NOMO-1 treated with DMSO at 0.1 percent for 48 hours (cell line): ENCODE results near the gene COL4A4.
A peak's percentile ranks its signal among the peaks of the same experiment; 100 is the strongest.
"Not testable (repeated sequence)": the region's sequence is repeated elsewhere in the genome, so short reads cannot be mapped to it uniquely, and the experiment has no call there.

Source experiments
- DNase-seq: peaks from one replicate; lab custom pipeline; 2025; ENCODE audit not compliant: unreplicated experiment; lab: John Stamatoyannopoulos, UW

COL4A4 gene

DNA sequence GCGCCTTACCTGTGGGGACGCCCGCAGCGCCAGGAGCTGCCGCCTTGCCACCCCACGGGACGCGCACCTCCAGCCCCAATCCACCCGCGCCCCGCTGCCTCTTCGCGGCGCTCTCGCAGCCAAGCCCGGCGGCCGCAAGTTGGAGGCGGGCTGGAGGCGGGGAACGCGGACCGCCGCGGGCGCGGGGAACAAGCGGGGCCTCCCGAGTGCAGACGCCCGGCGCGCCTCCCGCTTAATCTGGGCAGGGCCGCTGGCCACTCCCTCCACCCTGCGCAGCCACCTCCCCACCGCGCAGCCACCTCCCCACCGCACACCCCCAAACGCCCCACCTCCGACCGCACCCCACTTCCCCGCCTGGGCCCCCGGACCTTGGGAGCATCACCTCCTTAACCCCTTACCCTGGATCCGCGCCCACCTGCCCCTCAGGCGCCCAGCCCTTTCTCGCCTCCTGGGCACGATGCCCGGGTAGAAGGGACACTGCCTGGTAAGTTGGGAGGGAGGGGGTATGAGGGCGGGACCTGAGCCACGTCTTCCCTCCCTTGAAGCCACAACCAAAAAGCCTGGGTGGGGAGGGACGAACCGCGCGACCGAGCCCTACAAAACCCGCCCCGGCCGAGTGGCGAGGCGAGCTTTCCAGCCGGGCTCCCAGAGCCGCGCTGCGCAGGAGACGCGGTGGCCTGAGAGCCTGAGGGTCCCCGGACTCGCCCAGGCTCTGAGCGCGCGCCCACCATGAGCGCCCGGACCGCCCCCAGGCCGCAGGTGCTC, at the start of gene COL4A4, which contains the start of gene COL4A3:
Gene COL4A4 (minus strand): TSS at position 208 of the 765 bp plus-strand sequence. CDS start 16,722 bp downstream, outside the sequence.
Gene COL4A3 (plus strand): TSS at position 627 of the 765 bp plus-strand sequence. CDS start 103 bp downstream, at position 730.
- no peak for DNase-seq

DNA sequence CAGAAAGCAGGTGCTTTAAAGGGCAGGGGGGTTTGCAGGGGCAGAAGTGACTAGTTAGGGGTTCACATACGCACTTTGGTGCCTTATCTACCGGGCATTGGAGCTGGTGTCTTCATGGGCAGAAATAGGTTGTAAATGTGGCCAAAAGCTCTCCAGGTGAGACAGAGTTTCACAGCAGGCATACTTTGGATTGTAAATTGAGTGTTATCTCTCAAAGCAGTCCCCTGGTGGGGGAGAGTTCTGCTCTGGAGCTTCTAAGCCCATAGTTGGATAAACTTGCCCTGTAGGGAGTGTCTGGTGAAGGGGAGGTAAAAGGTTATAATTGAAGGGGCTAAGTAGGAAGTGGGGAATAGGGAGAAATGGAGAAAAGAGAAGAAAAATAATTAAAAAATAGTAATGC, 43.6 kb upstream of the COL4A4 start:
- DNase-seq, result no peak

DNA sequence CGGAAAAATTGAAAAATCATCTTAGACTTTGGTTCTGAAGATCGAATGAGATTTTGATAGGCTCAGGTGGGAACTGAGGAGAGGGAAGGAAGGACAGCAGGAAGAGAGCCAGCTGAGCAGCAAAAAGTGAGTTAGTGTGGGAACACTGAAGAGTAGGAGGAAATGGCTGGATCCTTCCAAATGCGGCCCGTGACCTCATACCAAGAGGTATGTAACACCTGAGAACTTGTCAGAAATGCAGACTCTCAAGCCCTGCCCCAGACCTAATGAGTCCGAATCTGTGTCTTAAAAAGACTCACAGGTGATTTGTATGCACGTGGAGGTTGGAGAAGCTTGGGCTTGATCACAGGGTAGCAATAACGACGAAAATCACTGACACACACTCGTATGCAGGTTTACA, 42.4 kb upstream of the COL4A4 start:
- no peak for DNase-seq

DNA sequence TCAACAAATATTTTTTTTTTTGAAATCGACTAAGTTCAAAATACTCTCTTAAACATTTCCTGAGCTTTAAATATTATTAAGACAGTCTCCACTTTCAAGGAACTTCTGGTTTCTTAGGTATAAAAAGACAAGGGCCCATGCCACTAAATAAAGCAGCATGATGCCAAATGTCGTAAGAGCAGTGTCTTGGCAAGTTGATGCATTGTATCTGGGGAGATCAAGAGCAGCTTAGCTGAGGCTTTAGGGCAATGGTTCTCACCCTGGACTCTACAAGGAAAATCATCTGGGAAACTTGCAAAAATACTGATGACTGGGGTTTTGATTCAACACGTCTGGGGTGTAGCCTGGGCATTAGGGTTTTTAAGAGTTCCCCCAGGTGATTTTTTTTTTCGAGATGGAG, 41.7 kb upstream of the COL4A4 start:
- DNase-seq, result no peak

DNA sequence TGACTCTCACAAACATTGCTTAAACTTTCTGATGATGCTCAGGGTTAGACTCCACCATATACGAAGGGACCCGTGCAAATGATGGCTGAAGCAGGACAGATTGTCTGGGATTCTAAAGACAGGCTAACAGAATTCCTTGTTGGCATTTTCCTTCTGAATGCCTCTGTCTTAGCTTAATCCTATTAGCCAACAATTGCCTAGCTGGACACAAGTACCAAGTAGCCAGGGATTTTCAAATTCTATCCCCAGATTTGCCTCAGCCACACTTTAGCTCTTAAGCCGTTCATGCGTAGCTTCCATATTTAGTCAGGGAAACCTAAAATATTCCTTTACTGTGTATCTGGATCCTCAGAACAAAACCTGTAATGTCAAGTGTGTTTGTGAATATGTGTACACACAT, 40.4 kb upstream of the COL4A4 start:
- DNase-seq, result no peak

DNA sequence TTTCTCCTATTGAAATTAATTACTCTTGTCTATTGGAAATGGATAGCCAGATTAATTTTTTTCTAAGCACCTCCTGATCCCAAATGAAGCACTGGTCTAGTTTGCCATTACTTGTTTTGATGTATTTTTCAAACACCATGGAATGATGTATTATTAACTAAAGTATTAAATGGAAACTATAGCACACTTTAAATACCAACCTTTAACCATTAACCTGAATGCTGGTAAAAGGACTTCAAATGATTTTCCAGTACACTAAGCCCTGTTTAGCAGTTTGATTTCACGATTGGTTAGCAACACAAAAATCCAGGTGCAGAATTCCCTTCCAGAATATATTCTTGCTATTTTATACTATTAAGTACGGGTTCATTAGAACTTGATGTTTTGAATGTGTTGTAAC, 37.8 kb upstream of the COL4A4 start:
- no peak for DNase-seq

DNA sequence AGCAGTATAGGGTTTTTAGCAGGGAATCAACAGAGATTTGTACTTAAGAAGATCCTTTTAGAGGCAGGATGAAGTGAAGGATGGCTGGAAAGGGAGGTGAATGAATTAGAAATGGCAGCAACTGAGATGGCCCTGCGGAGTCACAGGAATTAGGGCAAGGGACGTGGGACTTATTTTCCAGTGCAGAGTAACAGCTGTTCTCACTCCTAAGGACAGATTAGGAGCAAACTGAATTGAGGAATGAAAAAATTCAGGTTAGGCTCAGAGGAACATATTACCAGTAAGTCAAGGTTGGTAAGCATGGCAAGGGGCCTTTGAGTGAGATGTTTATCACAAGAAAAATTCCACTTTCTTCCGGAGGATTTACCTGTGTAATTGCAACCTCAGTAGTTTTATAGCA, 34.9 kb upstream of the COL4A4 start:
- DNase-seq, result no peak

DNA sequence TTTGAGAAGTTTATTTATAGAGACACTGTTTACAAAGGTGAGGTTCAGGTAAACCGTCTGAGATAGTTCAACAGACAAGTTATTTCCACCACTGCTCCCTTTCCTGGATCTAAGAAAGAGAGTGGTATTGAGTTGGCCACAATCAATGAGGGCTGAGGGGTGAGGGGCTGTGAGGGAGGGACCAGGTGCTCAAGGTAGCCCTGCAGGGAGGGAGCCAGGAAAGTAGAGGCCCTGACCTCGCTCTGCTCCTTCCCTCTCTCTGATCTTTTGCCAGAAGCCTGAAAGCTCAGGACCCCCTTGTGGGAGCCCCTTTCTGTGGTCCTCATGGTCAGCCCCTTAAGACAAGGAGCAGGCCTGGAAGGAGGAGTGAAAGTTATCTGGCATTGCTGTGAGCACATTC, 30.2 kb upstream of the COL4A4 start:
- DNase-seq, result no peak

DNA sequence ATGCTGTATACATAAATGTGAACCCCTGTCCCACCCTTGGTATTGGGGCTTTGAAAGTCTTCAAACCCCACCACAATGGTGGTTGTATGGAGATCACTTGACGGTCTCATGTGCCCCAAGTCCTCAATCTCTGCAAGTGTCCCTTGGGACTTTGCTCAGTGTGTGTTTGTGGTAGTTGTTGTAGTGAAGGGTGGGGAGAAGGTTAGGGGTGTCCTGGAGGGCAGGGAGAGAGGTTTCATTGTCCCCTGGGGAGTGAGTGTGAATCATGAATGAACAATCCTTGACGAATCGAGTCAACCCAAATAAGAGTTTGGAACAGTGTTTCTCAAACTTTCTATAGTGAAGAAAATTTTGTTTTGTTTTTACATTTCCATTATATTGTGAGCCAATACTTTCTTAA, 28.5 kb upstream of the COL4A4 start:
- no peak for DNase-seq

DNA sequence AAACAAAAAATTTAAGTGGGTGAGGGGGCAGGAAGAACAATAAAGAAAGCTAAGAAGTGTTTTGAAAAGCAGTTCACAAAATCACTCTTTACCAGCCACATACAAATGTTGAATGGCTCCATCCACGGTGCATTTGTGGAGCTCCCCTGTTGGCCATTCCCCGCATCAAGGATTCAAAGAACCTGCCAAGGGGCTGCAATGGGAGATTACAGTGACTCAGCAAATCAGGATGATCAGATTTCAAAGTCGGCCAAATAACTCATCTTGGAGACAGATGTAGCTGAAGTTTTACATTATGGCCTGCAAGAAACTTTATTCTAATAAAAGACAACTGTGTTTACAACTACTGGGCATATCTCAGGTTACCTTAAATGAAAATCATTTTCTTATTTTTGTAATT, 27.4 kb upstream of the COL4A4 start:
- no peak for DNase-seq

DNA sequence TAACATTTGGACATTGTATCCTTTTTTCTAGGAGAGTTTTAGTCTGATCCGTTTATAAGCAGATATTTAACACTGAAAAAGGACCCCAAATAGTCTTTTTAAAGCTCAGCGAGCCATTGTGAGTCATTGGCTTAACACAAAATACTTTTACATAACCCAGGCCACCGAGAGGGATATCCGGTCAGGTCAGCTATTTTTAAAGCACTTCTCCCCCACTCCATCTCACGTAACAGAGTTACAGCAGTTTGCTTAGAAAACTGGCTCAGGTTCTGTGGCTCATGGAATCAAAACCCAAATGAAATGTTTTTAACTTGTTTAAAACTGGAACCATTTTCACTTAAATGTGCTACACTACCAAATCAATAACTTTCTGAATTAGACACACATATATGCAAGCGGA, 24.3 kb upstream of the COL4A4 start:
- DNase-seq, result peak; percentile 63

DNA sequence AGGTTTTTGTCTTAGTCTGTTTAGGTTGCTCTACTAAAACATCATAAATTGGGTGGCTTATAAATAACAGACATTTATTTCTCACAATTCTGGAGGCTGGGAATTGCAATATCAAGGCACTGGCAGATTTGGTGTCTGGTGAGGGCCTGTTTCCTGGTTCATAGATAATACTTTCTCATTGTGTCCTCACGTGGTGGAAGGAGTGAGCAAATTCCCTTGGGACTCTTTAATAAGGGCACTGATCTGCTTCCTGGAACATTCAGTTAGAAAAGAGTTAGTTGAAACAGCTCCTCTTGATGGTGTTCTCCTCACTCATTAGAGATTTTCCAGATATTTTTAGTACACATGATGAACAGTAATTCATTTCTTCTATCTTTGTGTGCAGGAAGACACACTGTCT, 22.7 kb upstream of the COL4A4 start:
- DNase-seq, result no peak

DNA sequence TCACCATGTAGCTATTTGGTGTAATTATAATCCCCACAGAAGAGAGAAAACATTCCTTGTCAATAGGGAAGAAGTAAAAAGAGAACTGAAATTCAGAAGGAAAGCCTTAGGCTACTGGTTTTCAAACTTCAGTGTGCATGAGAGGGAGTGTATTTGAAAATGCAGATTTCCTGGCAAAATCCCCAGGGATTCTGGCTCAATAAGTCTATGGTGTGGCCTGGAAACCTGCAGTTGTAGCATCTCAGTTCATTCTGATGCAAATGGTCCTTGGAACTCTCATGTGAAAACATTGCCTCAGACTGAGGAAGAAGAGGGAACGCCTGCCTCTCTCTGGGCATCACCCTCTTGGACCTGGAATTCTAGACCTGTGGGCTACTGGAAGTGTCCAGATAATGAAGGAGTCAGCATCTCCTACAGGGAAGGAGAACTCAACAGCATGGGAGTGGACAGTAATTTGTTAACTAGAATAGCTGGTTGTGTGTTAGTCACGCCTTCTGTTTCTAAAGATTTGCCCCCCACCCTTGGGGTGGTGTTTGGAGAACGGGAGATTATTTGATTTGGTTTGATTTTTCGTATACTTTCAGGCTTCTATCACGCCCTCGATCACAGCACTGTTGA, 21.7 kb upstream of the COL4A4 start:
- no peak for DNase-seq

DNA sequence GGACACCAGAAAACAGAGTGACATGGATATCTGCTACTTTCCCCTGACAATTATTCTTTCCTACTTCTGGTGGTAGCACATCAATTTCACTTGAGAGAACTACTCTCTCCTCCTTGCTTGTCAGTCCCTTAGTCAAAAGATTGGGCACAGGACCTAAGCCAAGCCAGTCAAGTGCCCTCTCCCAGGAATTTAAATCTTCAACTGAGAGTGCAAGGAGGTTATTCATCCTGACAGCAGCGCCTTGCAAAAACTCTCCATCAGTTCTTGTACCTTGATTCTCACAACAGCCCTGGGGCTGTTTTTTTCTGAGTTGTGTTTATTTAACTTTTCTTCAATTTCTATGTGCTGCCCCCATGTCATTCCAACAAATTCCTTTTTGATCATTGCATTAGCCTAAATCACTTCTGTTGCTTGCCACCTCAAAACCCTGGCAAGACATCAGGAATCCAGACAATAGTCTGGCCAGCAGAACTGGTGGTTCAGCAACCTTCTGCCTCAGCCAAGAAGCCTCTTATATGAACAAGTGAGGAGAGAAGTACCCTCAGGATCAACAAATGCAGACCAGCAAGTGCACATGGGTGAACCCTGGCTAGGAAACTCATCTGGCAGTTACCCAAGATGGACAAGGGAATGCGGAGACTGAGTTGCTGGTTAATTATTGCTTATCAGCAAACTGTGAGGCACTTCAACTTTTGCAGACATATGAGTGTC, 19.8 kb upstream of the COL4A4 start:
- DNase-seq, result no peak

DNA sequence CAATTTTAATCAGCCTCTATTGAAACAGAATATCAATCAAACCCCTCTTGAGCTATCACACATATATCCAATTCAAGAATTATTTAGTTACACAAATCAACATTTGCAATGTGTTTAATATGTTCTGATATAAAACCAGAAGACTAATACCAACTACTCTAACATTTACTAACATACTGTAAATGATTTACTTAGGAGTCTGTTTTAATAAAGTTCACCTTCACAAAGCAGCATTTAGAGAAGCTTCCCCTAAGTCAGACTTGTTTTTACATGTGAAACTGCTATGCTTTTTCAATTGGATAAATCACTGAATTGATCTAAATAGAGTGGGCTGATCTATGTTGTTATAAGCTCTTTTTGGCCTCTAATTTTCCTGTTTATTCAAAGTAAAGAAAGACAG, 18.8 kb upstream of the COL4A4 start:
- DNase-seq, result no peak

DNA sequence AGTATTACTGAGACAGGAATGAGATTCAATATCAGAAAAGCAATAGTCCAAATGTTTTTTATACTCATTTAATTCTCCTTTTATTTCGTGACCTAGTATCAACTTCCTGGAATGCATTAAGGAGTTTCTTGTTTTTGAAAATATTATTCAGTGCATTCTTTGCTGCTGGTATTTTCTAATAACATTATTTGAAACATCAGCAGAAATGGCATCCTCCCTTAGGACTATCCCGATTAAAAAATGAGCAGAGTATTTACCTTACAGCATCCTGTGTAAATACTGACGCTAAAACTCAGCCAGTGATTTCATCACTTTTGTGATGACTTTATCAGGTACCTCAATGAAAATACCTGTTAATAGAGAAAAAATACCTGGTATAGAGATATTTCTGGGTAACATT, 16.8 kb upstream of the COL4A4 start:
- DNase-seq, result no peak

DNA sequence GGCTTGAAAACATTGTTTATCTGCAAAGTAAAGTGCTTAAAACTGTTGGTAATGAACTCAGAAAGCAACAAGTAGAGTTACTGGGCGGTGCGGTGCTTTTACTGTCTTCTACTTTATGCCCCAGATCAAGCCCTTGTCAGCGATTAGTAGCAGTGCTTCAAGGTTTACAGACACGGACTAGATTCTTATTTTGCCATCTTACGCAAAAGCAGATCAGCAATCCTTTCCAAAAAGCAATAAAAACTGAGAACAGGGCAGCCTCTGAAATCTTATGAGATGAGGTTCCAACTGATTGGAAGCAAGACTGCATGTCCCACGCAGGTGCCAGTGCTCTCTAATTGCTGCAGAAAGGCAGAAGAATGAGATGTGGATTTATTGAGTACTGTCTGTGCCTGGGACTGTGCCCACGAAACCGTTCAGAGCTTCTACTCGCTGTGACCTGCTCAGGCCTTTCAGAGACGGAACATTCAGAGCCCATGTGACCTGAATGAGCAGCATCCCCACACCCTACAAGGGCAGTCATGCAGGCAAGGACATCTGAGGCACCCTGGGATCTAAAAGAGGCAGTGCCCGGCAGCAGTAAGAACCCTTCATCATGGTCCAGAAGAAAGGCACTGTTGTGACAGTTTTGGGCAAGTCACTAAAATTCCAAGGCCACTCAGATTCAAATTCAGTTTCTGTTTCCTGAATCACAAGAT, 16.1 kb upstream of the COL4A4 start:
- no peak for DNase-seq

DNA sequence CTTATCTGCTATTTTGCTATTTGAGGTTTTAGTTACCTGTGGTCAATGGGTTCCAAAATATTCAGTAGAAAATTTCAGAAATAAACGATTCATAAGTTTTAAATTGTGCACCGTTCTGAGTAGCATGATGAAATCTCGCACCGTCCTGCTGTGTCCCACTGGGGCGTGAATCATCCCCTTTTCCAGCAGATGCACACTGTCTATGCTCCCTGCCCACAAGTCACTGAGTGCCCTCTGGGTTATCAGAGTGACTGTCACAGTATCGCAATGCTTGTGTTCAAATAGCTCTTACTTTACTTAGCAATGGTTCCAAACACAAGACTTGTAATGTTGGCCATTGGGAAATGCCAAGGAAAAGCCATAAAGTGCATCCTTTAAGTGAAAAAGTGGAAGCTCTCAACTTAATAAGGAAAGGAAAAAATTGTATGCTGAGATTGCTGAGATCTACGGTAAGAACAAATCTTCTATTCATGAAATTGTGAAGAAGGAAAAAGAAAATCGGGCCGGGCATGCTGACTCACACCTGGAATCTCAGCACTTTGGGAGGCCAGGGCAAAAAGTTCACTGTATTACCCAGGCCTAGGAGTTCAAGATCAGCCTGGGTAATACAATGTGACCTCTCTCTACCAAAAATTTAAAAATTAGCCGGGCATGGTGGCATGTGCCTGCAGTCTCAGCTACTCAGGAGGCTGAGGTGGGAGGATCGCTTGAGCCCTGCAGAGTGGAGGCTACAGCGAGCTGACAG, 13.8 kb upstream of the COL4A4 start:
- DNase-seq, result no peak

DNA sequence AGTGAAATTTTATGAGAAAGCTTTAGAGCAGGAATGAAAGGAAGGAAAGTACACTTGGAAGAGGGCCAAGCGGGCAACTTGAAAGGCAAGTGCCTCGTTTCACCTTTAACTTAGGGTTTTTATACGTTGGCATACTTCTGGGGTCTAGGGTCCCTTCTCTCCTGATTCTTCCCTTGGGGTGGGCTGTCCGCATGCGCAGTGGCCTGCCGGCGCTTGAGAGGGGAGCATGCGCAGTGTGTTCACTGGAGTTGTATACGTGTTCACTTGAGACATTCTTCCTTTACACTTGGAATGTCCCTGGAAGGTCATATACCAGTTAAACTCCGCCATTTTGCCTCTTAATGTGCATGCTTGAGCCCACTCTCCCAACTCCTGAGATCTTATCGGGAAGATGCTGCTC, 7.8 kb upstream of the COL4A4 start:
- DNase-seq, result not testable (repeated sequence)

DNA sequence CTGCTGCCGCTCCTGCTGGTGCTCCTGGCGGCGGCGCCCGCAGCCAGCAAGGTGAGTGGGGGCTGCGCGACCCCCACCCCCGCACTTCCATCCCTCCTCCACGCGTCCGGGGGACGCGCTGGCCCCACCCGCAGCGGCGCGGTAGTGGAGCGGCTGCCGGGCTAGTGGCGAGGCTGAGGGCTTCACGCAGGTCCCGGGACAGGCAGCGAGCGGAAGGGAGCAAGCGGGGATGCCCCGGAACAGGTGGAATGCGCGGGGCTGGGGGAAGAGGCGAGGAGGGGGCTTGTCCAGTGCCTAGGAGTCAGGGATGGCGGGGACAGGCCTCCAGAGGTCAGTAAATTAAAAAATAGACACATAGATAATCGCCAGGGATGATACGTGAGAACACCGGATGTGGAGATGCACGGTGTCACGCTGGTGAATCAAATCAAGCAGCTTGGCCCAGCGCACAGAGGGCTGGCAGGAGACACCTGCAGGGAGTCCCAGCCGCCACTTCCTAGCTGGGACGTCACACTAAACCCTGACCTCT, 822 bp upstream of the COL4A4 start:
- DNase-seq, result no peak
